Left ventricle myocardium inferior (tissue), 1 donor: Measurements from ENCODE around the gene RCOR2. TPM values are rescaled to one million over a fixed set of nuclear protein-coding genes. Genes with fewer than 3 reads are reported as not detected.
A peak's percentile ranks its signal among the peaks of the same experiment; 100 is the strongest.

ENCODE experiments used
- DNase-seq: peaks from one replicate; pipeline ENCODE4 v3.0.0-alpha.2; 2020
- H3K27ac ChIP-seq: fragments of 200-600 bp; replicated peaks from 2 replicates; pipeline ENCODE4 v1.8.0; 2021
- H3K27me3 ChIP-seq: fragments of 200-600 bp; 2 replicates; pipeline ENCODE4 v1.8.0; 2021; ENCODE audit warnings: low read depth
- H3K36me3 ChIP-seq: fragments of 200-600 bp; 2 replicates; pipeline ENCODE4 v1.8.0; 2021
- H3K4me1 ChIP-seq: fragments of 200-600 bp; 2 replicates; pipeline ENCODE4 v1.8.0; 2021
- H3K4me3 ChIP-seq: fragments of 200-600 bp; 2 replicates; pipeline ENCODE4 v1.8.0; 2021; ENCODE audit warnings: mild to moderate bottlenecking, moderate library complexity
- H3K9me3 ChIP-seq: fragments of 200-600 bp; replicated peaks from 2 replicates; pipeline ENCODE4 v1.8.0; 2021
- CTCF ChIP-seq: fragments of 200-600 bp; IDR thresholded peaks from 2 replicates; pipeline ENCODE4 v1.8.0; 2021; ENCODE audit warnings: antibody characterized with exemption, mild to moderate bottlenecking, borderline replicate concordance
- intact Hi-C: fragments of 100-400 bp; cut with micrococcal nuclease; formaldehyde crosslinking; loops from one replicate; pipeline ENCODE4 v1.11.0; 2022
- total RNA-seq: library from RNA; stranded (reverse); fragmentation: NEBNext Ultra II Directional; extraction: Animal tissue kit (Norgen Biotek cat#: 25700); gene quantifications from one replicate; pipeline ENCODE4 v1.2.1, GENCODE V29; 2021
- donor health status: DM: no; HTN: yes; CAD: no; lungs with severe emphysema.

RCOR2 gene
- total RNA-seq, 1 donor from 2014 or later: 10.5 TPM

- peaks cover 98% of the 10 kb centered on the region for H3K4me1 ChIP-seq
- intact Hi-C loops: no loop called here
- peak; percentile 39 for DNase-seq
Observed at GRCh38 chr11:63874511-63874910, 42.5 kb downstream of the RCOR2 start.

GRCh38 chr11:63873311-63873710, 43.7 kb downstream of the RCOR2 start:
- Histone ChIP-seq H3K36me3 (no peaks in the 10 kb centered on the region), H3K4me1 (peaks cover 98% of the 10 kb centered on the region), H3K27ac (peak overlapping the region; percentile 88), H3K4me3 (peak overlapping the region; percentile 42), H3K27me3 (no peaks in the 10 kb centered on the region), H3K9me3 (no peaks in the 10 kb centered on the region)
- intact Hi-C loops: no loop called here
- no peak for DNase-seq
- no peak for TF ChIP-seq CTCF

More at GRCh38 chr11:63874511-63874910, 42.5 kb downstream of the RCOR2 start:
- H3K4me3 ChIP-seq: peak overlapping the region; percentile 8
- peak overlapping the region; percentile 88 for H3K27ac ChIP-seq
- no peaks in the 10 kb centered on the region for H3K27me3 ChIP-seq
- no peaks in the 10 kb centered on the region for H3K9me3 ChIP-seq
- TF ChIP-seq CTCF: no peak
- peaks cover 6% of the 10 kb centered on the region for H3K36me3 ChIP-seq

- Histone ChIP-seq H3K27ac (peak overlapping the region; percentile 88), H3K4me3 (peak overlapping the region; percentile 42), H3K27me3 (no peaks in the 10 kb centered on the region), H3K9me3 (no peaks in the 10 kb centered on the region), H3K36me3 (no peaks in the 10 kb centered on the region), H3K4me1 (peaks cover 99% of the 10 kb centered on the region)
- no peak for DNase-seq
- intact Hi-C loops: no loop called here
- TF ChIP-seq CTCF: no peak
Observed at GRCh38 chr11:63872800-63873197, 44.2 kb downstream of the RCOR2 start.

- Histone ChIP-seq H3K4me1 (peaks cover 99% of the 10 kb centered on the region), H3K27ac (peak overlapping the region; percentile 88), H3K36me3 (no peaks in the 10 kb centered on the region), H3K4me3 (peak overlapping the region; percentile 42), H3K27me3 (no peaks in the 10 kb centered on the region), H3K9me3 (no peaks in the 10 kb centered on the region)
- intact Hi-C loops: no loop called here
- peak; percentile 75 for DNase-seq
- peak; percentile 68 for TF ChIP-seq CTCF
Observed at GRCh38 chr11:63871962-63872799, 44.8 kb downstream of the RCOR2 start.

- Histone ChIP-seq H3K36me3 (no peaks in the 10 kb centered on the region), H3K4me3 (no peak overlapping the region), H3K9me3 (no peaks in the 10 kb centered on the region), H3K4me1 (peaks cover 99% of the 10 kb centered on the region), H3K27me3 (no peaks in the 10 kb centered on the region), H3K27ac (peak overlapping the region; percentile 64)
- intact Hi-C loops: no loop called here
- no peak for TF ChIP-seq CTCF
- no peak for DNase-seq
Observed at GRCh38 chr11:63870351-63871140, 46.4 kb downstream of the RCOR2 start.
